ENCODE results near the gene DTX1.

DTX1 gene

DNA sequence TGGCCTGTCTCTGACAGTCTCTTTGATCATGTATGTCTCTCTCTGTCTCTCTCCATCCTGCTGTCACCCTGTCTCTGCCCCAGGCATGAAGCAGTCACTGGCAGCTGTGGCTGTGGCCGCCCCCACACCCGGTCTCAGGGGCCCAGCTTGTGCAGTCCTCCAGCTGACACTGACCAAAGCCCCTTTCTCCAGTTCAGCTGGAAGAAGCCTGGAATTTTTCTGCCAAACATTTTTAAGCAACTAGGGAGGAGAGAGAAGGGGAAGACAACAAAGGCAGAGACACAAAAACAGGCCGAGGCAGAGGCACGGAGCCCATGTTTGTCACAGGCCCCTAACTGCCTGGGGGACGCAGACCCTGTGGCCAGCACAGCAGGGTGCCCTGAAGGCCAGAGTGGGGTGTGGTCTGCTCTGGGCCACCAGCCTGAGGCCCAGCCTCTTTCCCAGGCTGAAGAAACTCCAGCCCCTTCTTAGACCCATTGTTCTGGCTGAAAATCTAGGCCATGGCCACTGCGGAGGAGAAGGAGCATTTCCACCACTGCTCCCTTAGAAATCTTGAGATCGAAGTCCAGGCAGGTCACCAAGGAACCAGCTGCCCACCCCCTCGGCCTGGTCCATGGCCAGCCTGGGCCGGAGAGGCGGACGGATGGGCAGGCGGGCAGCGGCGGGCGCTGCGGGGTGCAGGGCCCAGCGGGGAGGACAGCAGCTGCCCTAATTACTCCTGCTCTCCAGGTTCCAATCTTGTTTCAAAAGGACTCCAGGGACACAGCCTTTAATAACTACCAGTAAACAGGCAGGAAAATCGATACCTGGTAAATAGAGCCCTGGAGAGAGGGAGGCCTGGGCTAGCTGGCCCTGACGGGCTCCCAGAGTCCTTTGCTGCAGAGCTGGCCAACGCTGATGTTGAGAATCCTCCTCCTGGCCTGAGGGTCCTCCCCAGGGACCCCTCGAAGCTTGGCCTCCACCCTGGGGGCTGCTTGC is 14.9 kb downstream of the DTX1 start:
- DNase-seq: no peak

DNA sequence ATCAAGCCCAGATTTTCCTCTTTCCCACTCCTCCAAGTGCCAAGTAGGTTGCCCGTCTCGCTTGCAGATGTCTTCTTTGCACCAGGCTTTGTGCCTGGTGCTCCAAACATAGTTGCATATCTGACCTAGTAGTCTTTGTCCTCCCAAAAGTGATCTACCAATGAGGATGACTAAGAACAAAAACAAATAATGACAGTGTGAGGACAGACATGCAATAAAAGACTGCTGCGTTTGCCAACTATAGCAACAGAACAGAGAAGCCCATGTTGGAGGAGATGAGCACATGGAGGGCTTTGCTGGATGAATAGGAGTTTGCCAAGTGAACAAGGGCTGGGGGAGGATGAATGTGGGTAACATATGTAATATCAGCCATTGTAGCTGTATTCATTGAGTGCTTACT is 15.6 kb downstream of the DTX1 start:
- DNase-seq: no peak

DNA sequence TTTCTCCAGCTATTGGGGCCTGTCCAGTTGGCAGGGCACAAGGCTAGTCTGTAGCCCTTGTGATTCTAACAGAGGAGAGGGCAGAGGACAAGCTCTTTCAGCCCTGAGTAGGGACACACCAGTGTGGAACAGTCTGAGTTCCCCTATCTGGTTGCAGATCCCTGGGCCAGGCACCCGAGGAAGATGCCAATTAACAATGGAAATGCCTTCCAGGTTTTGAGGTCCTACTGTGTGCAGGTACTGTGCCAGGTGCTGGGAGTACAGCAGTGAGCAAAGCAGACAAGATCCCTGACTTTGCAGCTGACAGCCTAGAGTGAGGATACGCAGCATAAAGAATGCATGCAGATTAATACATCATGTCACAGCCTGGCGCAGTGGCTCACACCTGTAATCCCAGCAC is 17.1 kb downstream of the DTX1 start:
- DNase-seq: no peak

DNA sequence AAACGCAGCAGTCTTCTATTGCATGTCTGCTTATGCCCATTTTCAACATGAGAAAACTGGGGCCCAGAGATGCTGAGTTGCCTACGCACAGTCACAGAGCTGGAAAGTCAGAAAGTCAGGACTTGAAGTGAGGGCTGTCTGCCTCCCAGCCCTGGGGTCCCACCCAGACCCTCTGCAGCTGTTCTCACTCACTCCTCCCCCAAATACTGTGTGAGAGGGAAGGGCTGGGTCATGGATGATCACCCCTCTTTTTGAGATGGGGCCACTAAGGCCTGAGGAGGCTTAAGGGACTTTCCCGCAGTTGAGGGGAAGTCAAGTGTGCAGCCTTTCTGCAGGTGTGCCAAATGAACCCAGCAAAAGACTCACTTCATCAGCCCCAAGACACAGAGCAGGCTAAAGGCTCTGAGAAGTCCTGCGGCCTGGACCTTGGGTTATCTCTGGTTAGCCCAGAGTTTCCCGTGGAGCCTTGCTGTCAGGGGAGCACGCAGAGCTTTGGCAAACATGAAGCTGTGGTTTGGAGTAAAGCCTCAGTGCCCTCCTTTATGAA is 18.7 kb downstream of the DTX1 start:
- no peak for DNase-seq

DNA sequence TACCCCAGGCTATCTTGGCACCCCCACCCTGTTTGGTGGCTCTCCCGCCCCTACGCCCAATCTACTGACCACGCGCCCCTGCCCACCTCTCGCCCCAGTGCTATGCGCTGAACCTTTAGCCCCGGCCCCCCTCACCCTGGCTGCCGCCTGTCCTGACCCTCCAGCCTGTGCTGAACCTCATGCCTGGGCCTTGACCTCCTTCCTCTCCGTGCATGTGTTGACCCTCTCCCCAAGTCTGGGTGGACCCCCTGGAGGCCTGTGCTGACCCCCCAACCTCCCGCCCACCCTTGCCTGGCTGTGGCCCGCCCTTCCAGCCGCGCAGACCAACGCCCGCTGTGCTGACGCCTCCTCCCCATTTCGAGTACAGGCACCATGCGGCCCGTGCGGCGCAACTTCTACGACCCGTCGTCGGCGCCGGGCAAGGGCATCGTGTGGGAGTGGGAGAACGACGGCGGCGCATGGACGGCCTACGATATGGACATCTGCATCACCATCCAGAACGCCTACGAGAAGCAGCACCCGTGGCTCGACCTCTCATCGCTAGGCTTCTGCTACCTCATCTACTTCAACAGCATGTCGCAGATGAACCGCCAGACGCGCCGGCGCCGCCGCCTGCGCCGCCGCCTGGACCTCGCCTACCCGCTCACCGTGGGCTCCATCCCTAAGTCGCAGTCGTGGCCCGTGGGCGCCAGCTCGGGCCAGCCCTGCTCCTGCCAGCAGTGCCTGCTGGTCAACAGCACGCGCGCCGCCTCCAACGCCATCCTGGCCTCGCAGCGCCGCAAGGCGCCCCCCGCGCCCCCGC is 20.7 kb downstream of the DTX1 start:
- DNase-seq: no peak

DNA sequence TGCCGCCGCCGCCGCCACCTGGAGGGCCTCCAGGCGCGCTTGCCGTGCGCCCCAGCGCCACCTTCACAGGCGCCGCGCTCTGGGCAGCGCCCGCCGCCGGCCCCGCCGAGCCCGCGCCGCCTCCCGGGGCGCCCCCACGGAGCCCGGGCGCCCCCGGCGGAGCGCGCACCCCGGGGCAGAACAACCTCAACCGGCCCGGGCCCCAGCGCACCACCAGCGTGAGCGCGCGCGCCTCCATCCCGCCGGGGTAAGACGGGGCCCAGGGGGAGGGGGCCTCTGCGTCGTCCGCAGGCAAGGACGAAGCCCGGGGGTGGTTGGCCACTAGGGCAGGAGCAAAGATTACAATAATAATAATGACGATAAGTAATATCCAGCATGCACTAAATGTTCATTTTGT is 21.3 kb downstream of the DTX1 start:
- DNase-seq: no peak

DNA sequence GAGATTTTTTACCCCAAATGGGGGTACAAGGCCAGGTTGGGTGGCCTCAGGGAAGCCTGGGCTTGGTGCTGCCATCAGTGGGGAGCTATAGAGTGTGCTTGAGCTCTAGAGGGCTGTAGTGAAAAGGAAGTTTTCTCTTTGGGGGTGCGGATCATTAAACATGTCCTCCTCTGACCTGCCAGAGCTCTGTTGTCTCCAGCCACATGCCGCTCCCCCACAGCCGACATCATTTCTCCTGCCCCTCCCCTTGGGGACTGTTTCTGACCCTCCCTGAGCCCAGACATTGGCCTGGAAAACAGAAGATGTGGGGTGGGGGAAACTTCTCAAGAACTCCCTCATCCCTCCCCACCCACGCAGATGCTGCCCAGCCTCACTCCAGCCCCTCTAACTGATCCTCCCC is 25.3 kb downstream of the DTX1 start:
- DNase-seq: no peak

GRCh38 chr12:113082486-113083148 is 26.1 kb downstream of the DTX1 start:
- no peak for DNase-seq

DNA sequence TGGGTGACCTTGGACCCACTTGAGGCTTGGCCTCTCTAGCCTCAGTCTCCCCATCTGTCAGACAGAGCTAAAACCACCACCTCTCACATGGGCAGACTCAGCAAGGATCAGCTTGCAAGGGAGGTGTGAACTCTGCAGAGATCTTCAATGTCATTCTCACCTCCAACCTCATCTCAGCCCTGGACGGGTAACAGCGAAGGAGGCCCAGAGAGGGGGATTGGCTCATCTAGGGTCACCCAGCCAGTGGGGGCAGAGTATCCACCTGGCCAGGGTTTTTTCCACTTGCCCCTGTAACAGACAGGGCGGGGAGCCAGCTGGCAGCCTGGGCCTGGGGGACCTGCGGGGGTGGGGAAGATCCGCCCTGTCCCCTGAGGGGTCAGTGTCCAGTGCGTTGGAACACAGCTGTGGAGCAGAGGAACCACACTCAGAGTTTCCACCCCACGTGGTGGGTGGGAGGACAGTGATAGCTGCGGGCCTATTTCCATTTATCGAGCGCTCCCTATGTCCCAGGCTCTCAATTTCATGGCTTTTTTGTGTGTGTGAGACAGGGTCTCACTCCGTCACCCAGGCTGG is 27.4 kb downstream of the DTX1 start:
- no peak for DNase-seq

GRCh38 chr12:113086249-113087164 is 30.0 kb downstream of the DTX1 start:
- no peak for DNase-seq

DNA sequence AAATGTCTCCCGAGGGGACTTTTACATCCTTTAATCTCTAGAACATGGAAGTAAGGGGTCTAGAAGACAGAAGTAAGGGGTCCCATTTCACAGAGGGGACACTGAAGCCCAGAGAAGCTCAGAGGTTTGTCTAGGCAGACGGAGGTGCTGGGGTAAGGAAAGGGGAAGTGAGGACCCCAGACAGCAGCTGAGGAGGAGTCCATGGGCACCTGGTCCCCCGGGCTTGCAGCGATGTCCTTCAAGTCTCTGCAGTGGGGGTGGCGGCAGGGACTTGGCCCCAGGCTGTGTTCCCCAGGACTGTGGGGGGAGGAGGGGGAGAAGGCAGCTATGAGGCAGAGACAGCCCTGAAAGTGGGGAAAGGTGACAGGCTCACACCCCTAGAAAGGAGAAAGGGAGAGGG is 30.7 kb downstream of the DTX1 start:
- DNase-seq: no peak

- DNase-seq: no peak
Observed at GRCh38 chr12:113088037-113088436, 31.5 kb downstream of the DTX1 start.

- peak; percentile 17 for DNase-seq
Observed at GRCh38 chr12:113088971-113089756, 32.6 kb downstream of the DTX1 start.

- no peak for DNase-seq
Observed at GRCh38 chr12:113089839-113090238, 33.3 kb downstream of the DTX1 start.

GRCh38 chr12:113090740-113091139 is 34.2 kb downstream of the DTX1 start:
- no peak for DNase-seq

GRCh38 chr12:113091506-113091905 is 35.0 kb downstream of the DTX1 start:
- no peak for DNase-seq

GRCh38 chr12:113092607-113093408 is 36.3 kb downstream of the DTX1 start:
- no peak for DNase-seq

DNA sequence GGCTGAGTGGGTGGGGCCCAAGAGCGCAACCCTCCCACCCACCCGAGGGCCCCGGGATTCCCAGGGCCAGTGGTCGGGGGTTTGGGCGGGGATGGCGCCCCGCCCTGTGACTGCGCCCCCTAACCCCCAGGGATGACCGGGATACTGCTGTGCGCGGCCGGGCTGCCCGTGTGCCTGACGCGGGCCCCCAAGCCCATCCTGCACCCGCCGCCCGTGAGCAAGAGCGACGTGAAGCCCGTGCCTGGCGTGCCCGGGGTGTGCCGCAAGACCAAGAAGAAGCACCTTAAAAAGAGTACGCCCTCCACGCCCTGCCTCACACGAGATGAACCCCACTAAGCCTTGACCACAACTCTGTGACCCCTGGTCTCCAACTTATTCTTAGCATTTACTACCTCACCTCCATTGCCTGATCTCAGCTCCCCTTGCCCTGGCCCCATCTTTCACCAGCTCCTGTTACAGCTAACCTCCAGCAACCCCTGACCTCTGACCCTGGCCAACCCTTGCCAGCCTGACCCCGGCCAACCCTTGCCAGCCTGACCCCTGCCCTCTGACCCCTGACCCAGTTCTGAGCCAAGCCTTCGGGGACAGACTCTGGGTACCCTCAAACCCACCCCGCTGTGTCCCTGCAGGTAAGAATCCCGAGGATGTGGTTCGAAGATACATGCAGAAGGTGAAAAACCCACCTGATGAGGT is 37.0 kb downstream of the DTX1 start:
- no peak for DNase-seq

GRCh38 chr12:113094738-113095137 is 38.2 kb downstream of the DTX1 start:
- no peak for DNase-seq
